ENCODE measurements around the gene RRAS.
A peak's percentile ranks its signal among the peaks of the same experiment; 100 is the strongest.

RRAS gene

GRCh38 chr19:49593233-49594113 lies 46.5 kb downstream of the RRAS start:
- DNase-seq, result no peak

- DNase-seq, result no peak
Observed at GRCh38 chr19:49592486-49593232, 47.3 kb downstream of the RRAS start.

DNA sequence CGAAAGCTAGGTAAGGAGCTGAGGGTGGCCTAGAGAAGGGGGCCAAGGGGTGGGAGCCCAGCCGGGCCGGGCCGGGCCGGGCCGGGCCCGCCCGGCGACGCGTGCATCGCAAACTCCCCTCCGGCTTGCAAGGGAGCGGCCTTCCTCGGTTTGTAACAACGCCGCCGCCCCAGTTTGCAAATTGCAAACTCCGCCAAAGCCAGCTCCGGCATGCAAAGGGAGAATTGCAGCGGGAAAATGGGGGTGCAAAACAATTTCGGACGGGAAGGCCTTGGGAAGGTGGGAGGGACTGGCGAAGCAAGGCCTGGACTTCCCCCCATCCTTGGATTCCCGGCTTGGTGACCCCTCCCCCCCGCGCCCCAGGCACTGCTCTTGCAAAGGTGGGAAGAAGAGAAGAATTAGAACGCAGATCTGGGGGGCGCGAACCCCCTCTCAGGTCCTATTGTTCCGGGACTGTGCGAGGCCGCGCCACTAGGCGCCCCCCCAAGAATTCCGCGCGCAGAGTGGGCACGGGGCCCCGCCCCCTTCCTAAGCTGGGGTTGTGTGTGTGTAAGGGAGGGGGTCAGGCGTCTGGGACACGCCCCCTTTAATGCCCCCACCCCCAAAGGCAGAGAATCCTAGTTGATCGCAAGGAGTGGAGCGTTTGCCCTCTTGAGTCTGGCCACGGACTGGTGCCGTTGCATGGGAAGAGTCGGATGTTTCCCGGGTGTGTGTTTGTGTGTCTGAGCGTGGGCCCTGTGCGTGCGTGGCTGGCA lies 48.0 kb downstream of the RRAS start:
- DNase-seq, result no peak

DNA sequence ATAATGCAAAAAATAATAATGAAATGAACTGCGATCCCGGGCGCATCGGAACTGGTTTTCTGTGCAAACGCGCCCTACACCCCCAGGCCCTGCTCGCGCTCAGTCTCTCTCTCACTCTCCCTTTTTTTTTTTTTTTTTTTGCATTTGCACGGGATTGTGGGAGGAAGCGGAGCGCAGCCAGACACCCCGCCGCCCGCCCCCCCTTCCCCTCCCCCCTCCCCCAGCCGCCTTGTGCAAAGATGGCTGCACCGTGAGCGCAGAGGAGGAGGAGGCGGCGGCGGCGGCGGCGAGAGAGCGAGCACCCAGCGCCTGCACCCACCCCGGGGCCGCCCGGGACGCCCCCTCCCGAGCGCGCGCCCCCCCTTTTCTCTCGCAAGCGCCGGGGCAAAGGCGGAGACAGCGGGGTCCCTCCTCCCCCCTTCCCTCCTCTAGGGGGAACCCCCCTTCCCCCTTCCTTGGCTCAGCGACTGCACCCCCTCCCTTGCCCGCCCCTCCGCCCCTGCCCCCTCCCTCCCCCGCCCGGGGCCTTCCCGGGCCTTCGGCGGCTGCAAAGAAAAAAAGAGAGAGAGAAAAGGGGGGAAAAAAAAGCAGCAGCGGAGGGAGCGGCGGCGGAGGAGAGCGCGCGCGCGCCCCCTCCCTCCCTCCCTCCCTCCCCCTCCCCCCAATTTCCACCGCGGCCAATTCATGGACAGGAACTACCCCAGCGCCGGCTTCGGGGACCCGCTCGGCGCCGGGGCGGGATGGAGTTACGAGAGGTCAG lies 48.8 kb downstream of the RRAS start, which contains the start of gene PRR12:
Gene PRR12, plus strand, starts transcription at position 212 of the 760 bp plus-strand sequence. Its CDS starts 473 bp downstream, at position 685.
- peak; percentile 20 for DNase-seq

DNA sequence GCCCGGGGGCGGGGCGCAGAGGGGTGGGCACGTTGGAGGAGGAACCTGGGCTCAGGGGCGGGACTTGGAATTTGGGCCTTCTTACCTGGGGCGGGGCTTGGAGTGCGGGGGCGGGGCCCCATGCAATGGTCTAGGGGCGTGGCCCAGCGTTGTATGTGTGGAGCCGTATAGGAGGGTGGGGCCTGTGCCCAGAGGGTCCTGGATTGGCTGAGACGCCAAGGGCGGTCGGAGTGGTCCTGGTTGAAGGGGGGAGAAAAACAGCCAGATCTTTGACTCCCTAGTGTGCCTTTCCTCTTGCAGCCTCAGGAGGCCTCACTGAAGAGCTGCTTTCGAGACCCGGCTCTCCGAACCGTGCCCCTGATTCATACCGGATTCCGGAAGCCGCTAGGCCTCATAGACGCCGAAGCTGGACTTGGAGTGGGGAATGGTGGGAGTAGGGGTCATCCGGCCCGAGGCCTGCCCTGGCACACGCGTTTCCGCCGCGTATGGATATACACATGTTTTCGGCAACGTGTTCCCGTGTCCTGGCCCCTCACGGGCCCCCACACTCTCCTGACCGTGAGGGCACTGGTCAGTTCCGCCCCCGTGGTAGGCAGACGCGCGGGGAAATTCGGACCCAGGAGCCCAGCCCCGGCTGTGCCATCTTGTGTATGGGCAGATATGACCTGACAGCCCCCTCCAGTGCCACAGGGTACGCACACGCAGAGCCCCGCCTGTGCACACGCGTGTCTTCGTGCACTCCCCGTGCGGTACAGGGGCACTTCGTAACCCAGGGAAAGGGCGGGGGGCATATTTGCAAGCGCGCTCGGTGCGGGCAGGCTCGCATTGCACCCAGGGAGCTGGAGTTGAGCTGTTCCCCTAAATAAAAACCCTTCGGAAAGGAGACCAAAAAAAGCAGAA lies 49.6 kb downstream of the RRAS start:
- peak; percentile 63 for DNase-seq

DNA sequence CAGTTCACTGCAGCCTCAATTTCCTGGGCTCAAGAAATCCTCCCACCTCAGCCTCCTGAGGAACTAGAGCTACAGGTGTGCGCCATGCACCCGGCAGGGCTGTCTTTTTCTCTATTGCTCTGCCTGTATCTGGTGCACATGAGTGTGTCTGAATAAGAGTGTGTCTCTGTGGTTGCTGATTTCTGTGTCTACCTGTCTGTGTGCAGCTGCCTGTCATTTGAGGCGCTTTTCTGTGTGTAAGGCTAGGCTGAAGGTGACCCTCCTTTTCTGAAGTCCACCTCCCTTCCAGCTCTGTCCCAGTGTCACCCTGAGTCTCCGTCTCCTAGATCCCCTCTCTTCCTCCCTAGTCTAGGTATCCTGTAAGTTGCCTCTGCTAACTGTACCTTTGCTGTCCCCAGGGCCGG lies 50.4 kb downstream of the RRAS start:
- no peak for DNase-seq

- no peak for DNase-seq
Observed at GRCh38 chr19:49588365-49589122, 51.4 kb downstream of the RRAS start.

GRCh38 chr19:49587227-49587626 lies 52.7 kb downstream of the RRAS start:
- DNase-seq, result no peak

Data from GOT3 (cell line).